ENCODE measurements around the gene AFF1.

Gene AFF1

GRCh38 chr4:87024201-87024600 is 89.4 kb downstream of the AFF1 start:
- Histone ChIP-seq H3K79me1 (ENCODE audit: low read length) (no peaks in the 10 kb centered on the region), H3K14ac (ENCODE audit: low read length) (no peak overlapping the region), H3K9me3 (ENCODE audit: insufficient read depth, low read depth, low read length) (no peaks in the 10 kb centered on the region), H4K8ac (ENCODE audit: low read depth, low read length) (no peak overlapping the region), H2AK5ac (ENCODE audit: low read length) (no peak overlapping the region), H2BK120ac (ENCODE audit: insufficient read depth, low read length, poor library complexity) (no peak overlapping the region), H3K4me2 (ENCODE audit: low read length) (no peak overlapping the region), H3K23ac (ENCODE audit: low read length) (no peak overlapping the region), H3K4ac (ENCODE audit: low read depth, low read length) (no peak overlapping the region), H2AFZ (ENCODE audit: insufficient read depth, low read length, poor library complexity) (no peak overlapping the region), H3K27me3 (ENCODE audit: insufficient read depth, low read length) (no peaks in the 10 kb centered on the region), H3K36me3 (ENCODE audit: control insufficient read depth in 1 of 2, insufficient read depth in 2 of 2, low read length in 2 of 2) (no peaks in the 10 kb centered on the region), H3K18ac (ENCODE audit: low read length) (no peak overlapping the region), H4K91ac (ENCODE audit: low read depth, low read length) (no peak overlapping the region), H2BK5ac (ENCODE audit: low read depth, low read length, poor library complexity) (no peak overlapping the region), H3K4me3 (ENCODE audit: low read depth, low read length) (no peak overlapping the region), H4K12ac (ENCODE audit: low read depth, low read length) (no peak overlapping the region), H2BK12ac (ENCODE audit: low read length) (no peak overlapping the region), H3K9ac (ENCODE audit: low read length) (no peak overlapping the region), H3K4me1 (ENCODE audit: control insufficient read depth in 1 of 2, insufficient read depth in 2 of 2, low read length in 2 of 2) (peaks cover 3 to 4% of the 10 kb centered on the region in 2 experiments), H3K79me2 (ENCODE audit: control insufficient read depth, insufficient read depth, low read length, poor library complexity) (no peaks in the 10 kb centered on the region), H3K27ac (ENCODE audit: low read depth, low read length) (no peak overlapping the region)
- no CpG with 5 or more reads among the region's 1 CpG for WGBS (ENCODE audit: extremely low coverage, insufficient coverage, insufficient read length)
- DNase-seq: no peak

GRCh38 chr4:87025023-87025613 is 90.3 kb downstream of the AFF1 start:
- H3K23ac ChIP-seq (ENCODE audit: low read length): no peak overlapping the region
- H3K9ac ChIP-seq (ENCODE audit: low read length): no peak overlapping the region
- H3K14ac ChIP-seq (ENCODE audit: low read length): no peak overlapping the region
- no peak overlapping the region for H2BK120ac ChIP-seq (ENCODE audit: insufficient read depth, low read length, poor library complexity)
- H3K4me3 ChIP-seq (ENCODE audit: low read depth, low read length): no peak overlapping the region
- no peak overlapping the region for H2BK12ac ChIP-seq (ENCODE audit: low read length)
- no peak overlapping the region for H3K4me2 ChIP-seq (ENCODE audit: low read length)
- no peak overlapping the region for H3K27ac ChIP-seq (ENCODE audit: low read depth, low read length)
- no peak overlapping the region for H3K18ac ChIP-seq (ENCODE audit: low read length)
- DNase-seq: no peak
- H2AK5ac ChIP-seq (ENCODE audit: low read length): no peak overlapping the region
- H3K79me1 ChIP-seq (ENCODE audit: low read length): no peaks in the 10 kb centered on the region
- H4K12ac ChIP-seq (ENCODE audit: low read depth, low read length): no peak overlapping the region
- H4K8ac ChIP-seq (ENCODE audit: low read depth, low read length): no peak overlapping the region
- no peaks in the 10 kb centered on the region for H3K27me3 ChIP-seq (ENCODE audit: insufficient read depth, low read length)
- no peaks in the 10 kb centered on the region for H3K79me2 ChIP-seq (ENCODE audit: control insufficient read depth, insufficient read depth, low read length, poor library complexity)
- no peak overlapping the region for H4K91ac ChIP-seq (ENCODE audit: low read depth, low read length)
- WGBS (ENCODE audit: extremely low coverage, insufficient coverage, insufficient read length): no CpG with 5 or more reads among the region's 5 CpGs
- H2BK5ac ChIP-seq (ENCODE audit: low read depth, low read length, poor library complexity): no peak overlapping the region
- H3K4ac ChIP-seq (ENCODE audit: low read depth, low read length): no peak overlapping the region
- H3K36me3 ChIP-seq (ENCODE audit: control insufficient read depth in 1 of 2, insufficient read depth in 2 of 2, low read length in 2 of 2): no peaks in the 10 kb centered on the region
- peaks cover 3% of the 10 kb centered on the region in 2 experiments for H3K4me1 ChIP-seq (ENCODE audit: control insufficient read depth in 1 of 2, insufficient read depth in 2 of 2, low read length in 2 of 2)
- no peaks in the 10 kb centered on the region for H3K9me3 ChIP-seq (ENCODE audit: insufficient read depth, low read depth, low read length)
- H2AFZ ChIP-seq (ENCODE audit: insufficient read depth, low read length, poor library complexity): no peak overlapping the region

GRCh38 chr4:87025614-87026041 is 90.8 kb downstream of the AFF1 start:
- Histone ChIP-seq H4K12ac (ENCODE audit: low read depth, low read length) (no peak overlapping the region), H2AFZ (ENCODE audit: insufficient read depth, low read length, poor library complexity) (no peak overlapping the region), H3K4me3 (ENCODE audit: low read depth, low read length) (no peak overlapping the region), H4K91ac (ENCODE audit: low read depth, low read length) (no peak overlapping the region), H3K23ac (ENCODE audit: low read length) (no peak overlapping the region), H3K36me3 (ENCODE audit: control insufficient read depth in 1 of 2, insufficient read depth in 2 of 2, low read length in 2 of 2) (no peaks in the 10 kb centered on the region), H3K4me1 (ENCODE audit: control insufficient read depth in 1 of 2, insufficient read depth in 2 of 2, low read length in 2 of 2) (peaks cover 3 to 5% of the 10 kb centered on the region in 2 experiments), H2BK120ac (ENCODE audit: insufficient read depth, low read length, poor library complexity) (no peak overlapping the region), H3K9me3 (ENCODE audit: insufficient read depth, low read depth, low read length) (no peaks in the 10 kb centered on the region), H4K8ac (ENCODE audit: low read depth, low read length) (no peak overlapping the region), H2AK5ac (ENCODE audit: low read length) (no peak overlapping the region), H2BK5ac (ENCODE audit: low read depth, low read length, poor library complexity) (no peak overlapping the region), H3K79me1 (ENCODE audit: low read length) (no peaks in the 10 kb centered on the region), H2BK12ac (ENCODE audit: low read length) (no peak overlapping the region), H3K9ac (ENCODE audit: low read length) (no peak overlapping the region), H3K4me2 (ENCODE audit: low read length) (no peak overlapping the region), H3K79me2 (ENCODE audit: control insufficient read depth, insufficient read depth, low read length, poor library complexity) (no peaks in the 10 kb centered on the region), H3K27me3 (ENCODE audit: insufficient read depth, low read length) (no peaks in the 10 kb centered on the region), H3K27ac (ENCODE audit: low read depth, low read length) (no peak overlapping the region), H3K4ac (ENCODE audit: low read depth, low read length) (no peak overlapping the region), H3K18ac (ENCODE audit: low read length) (no peak overlapping the region), H3K14ac (ENCODE audit: low read length) (no peak overlapping the region)
- peak in 1 of 2 donors; percentile 45 for DNase-seq
- no CpG with 5 or more reads among the region's 6 CpGs for WGBS (ENCODE audit: extremely low coverage, insufficient coverage, insufficient read length)

GRCh38 chr4:87026800-87027495 is 92.1 kb downstream of the AFF1 start:
- H2BK5ac ChIP-seq (ENCODE audit: low read depth, low read length, poor library complexity): no peak overlapping the region

More at GRCh38 chr4:87026800-87027495, 92.1 kb downstream of the AFF1 start:
- no CpG with 5 or more reads among the region's 4 CpGs for WGBS (ENCODE audit: extremely low coverage, insufficient coverage, insufficient read length)
- peaks cover 9 to 10% of the 10 kb centered on the region in 2 experiments for H3K4me1 ChIP-seq (ENCODE audit: control insufficient read depth in 1 of 2, insufficient read depth in 2 of 2, low read length in 2 of 2)
- H2BK120ac ChIP-seq (ENCODE audit: insufficient read depth, low read length, poor library complexity): no peak overlapping the region
- no peak overlapping the region for H3K4me2 ChIP-seq (ENCODE audit: low read length)
- H2BK12ac ChIP-seq (ENCODE audit: low read length): no peak overlapping the region
- no peaks in the 10 kb centered on the region for H3K9me3 ChIP-seq (ENCODE audit: insufficient read depth, low read depth, low read length)
- no peaks in the 10 kb centered on the region for H3K79me2 ChIP-seq (ENCODE audit: control insufficient read depth, insufficient read depth, low read length, poor library complexity)
- no peaks in the 10 kb centered on the region for H3K79me1 ChIP-seq (ENCODE audit: low read length)
- no peaks in the 10 kb centered on the region for H3K36me3 ChIP-seq (ENCODE audit: control insufficient read depth in 1 of 2, insufficient read depth in 2 of 2, low read length in 2 of 2)
- H3K27me3 ChIP-seq (ENCODE audit: insufficient read depth, low read length): no peaks in the 10 kb centered on the region
- H3K23ac ChIP-seq (ENCODE audit: low read length): no peak overlapping the region
- H4K8ac ChIP-seq (ENCODE audit: low read depth, low read length): no peak overlapping the region
- H4K91ac ChIP-seq (ENCODE audit: low read depth, low read length): no peak overlapping the region
- H3K18ac ChIP-seq (ENCODE audit: low read length): no peak overlapping the region
- DNase-seq: no peak
- H3K4ac ChIP-seq (ENCODE audit: low read depth, low read length): no peak overlapping the region
- H2AFZ ChIP-seq (ENCODE audit: insufficient read depth, low read length, poor library complexity): no peak overlapping the region
- no peak overlapping the region for H3K4me3 ChIP-seq (ENCODE audit: low read depth, low read length)
- H4K12ac ChIP-seq (ENCODE audit: low read depth, low read length): no peak overlapping the region
- no peak overlapping the region for H3K9ac ChIP-seq (ENCODE audit: low read length)
- no peak overlapping the region for H2AK5ac ChIP-seq (ENCODE audit: low read length)
- no peak overlapping the region for H3K27ac ChIP-seq (ENCODE audit: low read depth, low read length)
- H3K14ac ChIP-seq (ENCODE audit: low read length): no peak overlapping the region

Measured in trophoblast cell (in vitro differentiated cells and primary cell).